ENCODE measurements around the gene SLC7A11.

Gene SLC7A11

DNA sequence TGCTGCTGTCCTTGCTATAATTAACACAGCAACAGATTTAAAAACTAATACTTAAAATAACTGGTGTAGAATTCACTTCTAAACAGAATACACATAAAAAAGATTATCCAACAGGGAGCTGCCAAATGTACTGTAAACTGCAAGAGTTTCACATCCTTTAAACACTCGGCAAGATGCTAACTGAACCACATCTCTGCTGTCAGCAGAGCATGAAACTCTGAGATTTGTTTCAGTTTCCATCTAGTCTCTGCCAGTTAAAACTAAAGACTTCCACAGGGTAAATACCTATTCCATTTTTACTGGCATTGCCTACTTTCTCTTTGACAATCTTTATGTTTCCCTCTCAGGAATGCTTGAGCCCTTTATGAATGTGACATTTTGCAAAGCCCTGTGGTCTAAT lies 127.7 kb downstream of the SLC7A11 start:
- no peaks in the 10 kb centered on the region; the same call in 1 of the 2 replicates for H3K4me1 ChIP-seq (ENCODE audit: control insufficient read depth, insufficient read depth, low read length)
- no peaks in the 10 kb centered on the region for H3K36me3 ChIP-seq (ENCODE audit: control insufficient read depth, insufficient read depth, low read length)
- no peaks in the 10 kb centered on the region for H3K27me3 ChIP-seq (ENCODE audit: control insufficient read depth, insufficient read depth, low read length)
- H3K27ac ChIP-seq (ENCODE audit: low read length) = no peak overlapping the region
- no CpG with 5 or more reads among the region's 1 CpG for WGBS (ENCODE audit: insufficient coverage, insufficient read length)
- no peak overlapping the region for H3K4me3 ChIP-seq (ENCODE audit: low read length)
- no peak for DNase-seq (ENCODE audit: low read depth, low spot score)
- no peaks in the 10 kb centered on the region for H3K9me3 ChIP-seq (ENCODE audit: control insufficient read depth, insufficient read depth, low read length)

All from iPS DF 6.9 (cell line).